Smooth muscle cell (in vitro differentiated cells): Measurements from ENCODE around the gene ASTN2. TPM values are rescaled to one million over a fixed set of nuclear protein-coding genes. Genes with fewer than 3 reads are reported as not detected.

ENCODE experiments used
- DNase-seq: peaks from one replicate; lab custom pipeline; 2025; ENCODE audit not compliant: unreplicated experiment; lab: John Stamatoyannopoulos, UW
- H2AFZ ChIP-seq: fragments of 200-600 bp; sonication (generic); 2 replicates; pipeline ENCODE4 v1.6.0; 2016; ENCODE audit warnings: antibody characterized with exemption, low read depth, mild to moderate bottlenecking
- H3F3A ChIP-seq: fragments of 200-600 bp; sonication (generic); 2 replicates; pipeline ENCODE4 v1.6.0; 2017; ENCODE audit warnings: antibody characterized with exemption, low read depth
- H3K27ac ChIP-seq: fragments of 200-600 bp; sonication (generic); 2 replicates; pipeline ENCODE4 v1.5.1; 2016; ENCODE audit warnings: low read depth, mild to moderate bottlenecking
- H3K27me3 ChIP-seq: fragments of 200-600 bp; sonication (generic); 2 replicates; pipeline ENCODE4 v1.6.1; 2016; ENCODE audit warnings: low read depth, mild to moderate bottlenecking
- H3K36me3 ChIP-seq: fragments of 200-600 bp; sonication (generic); 2 replicates; pipeline ENCODE4 v1.5.1; 2016; ENCODE audit warnings: low read depth
- H3K4me1 ChIP-seq: fragments of 200-600 bp; sonication (generic); 2 replicates; pipeline ENCODE4 v1.5.1; 2016; ENCODE audit warnings: low read depth
- H3K4me2 ChIP-seq: fragments of 200-600 bp; sonication (generic); 2 replicates; pipeline ENCODE4 v1.6.0; 2016; ENCODE audit warnings: mild to moderate bottlenecking
- H3K4me3 ChIP-seq: fragments of 200-600 bp; sonication (generic); 2 replicates; pipeline ENCODE4 v1.5.1; 2016; ENCODE audit warnings: mild to moderate bottlenecking
- H3K79me2 ChIP-seq: fragments of 200-600 bp; sonication (generic); 2 replicates; pipeline ENCODE4 v1.6.0; 2016; ENCODE audit warnings: low read depth, mild to moderate bottlenecking
- H3K9ac ChIP-seq: fragments of 200-600 bp; sonication (generic); 2 replicates; pipeline ENCODE4 v1.6.0; 2016; ENCODE audit warnings: low read depth
- H3K9me3 ChIP-seq: fragments of 200-600 bp; sonication (generic); replicated peaks from 2 replicates; pipeline ENCODE4 v1.5.1; 2016; ENCODE audit warnings: low read depth
- H4K20me1 ChIP-seq: fragments of 200-600 bp; sonication (generic); 2 replicates; pipeline ENCODE4 v1.6.0; 2016; ENCODE audit warnings: low read depth
- WGBS: methylation state at CpG from one replicate; pipeline ENCODE4 v1.1.7; 2016; ENCODE audit warnings: low lambda C conversion rate; 5-methylcytosine and 5-hydroxymethylcytosine counted together
- polyA plus RNA-seq: library from polyadenylated mRNA; unstranded; fragments of >200 nt; fragmentation: Nextera tagmentation; extraction: Ambion mirVana; gene quantifications from 2 replicates; pipeline ENCODE4 v1.2.1, GENCODE V29; 2016
- total RNA-seq: library from RNA; depleted of rRNA; stranded (reverse); fragments of >200 nt; gene quantifications from 2 replicates; pipeline ENCODE4 v1.2.3, GENCODE V29; 2014
- TF ChIP-seq, protein P1 (sequence below): fragments of 200-600 bp; sonication (generic); IDR thresholded peaks from 2 replicates; pipeline ENCODE4 v1.5.1; 2017; ENCODE audit warnings: borderline replicate concordance, mild to moderate bottlenecking, antibody characterized with exemption; ENCODE audit not compliant: insufficient read depth, poor library complexity, severe bottlenecking

ASTN2 gene
- total and polyA plus RNA-seq, 2 experiments from 2014 or later, result 6.5 to 6.7 TPM

GRCh38 chr9:116700279-116700678 is 714.6 kb downstream of the ASTN2 start:
- TF ChIP-seq, protein P1, sequence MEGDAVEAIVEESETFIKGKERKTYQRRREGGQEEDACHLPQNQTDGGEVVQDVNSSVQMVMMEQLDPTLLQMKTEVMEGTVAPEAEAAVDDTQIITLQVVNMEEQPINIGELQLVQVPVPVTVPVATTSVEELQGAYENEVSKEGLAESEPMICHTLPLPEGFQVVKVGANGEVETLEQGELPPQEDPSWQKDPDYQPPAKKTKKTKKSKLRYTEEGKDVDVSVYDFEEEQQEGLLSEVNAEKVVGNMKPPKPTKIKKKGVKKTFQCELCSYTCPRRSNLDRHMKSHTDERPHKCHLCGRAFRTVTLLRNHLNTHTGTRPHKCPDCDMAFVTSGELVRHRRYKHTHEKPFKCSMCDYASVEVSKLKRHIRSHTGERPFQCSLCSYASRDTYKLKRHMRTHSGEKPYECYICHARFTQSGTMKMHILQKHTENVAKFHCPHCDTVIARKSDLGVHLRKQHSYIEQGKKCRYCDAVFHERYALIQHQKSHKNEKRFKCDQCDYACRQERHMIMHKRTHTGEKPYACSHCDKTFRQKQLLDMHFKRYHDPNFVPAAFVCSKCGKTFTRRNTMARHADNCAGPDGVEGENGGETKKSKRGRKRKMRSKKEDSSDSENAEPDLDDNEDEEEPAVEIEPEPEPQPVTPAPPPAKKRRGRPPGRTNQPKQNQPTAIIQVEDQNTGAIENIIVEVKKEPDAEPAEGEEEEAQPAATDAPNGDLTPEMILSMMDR, result no peak
- Histone ChIP-seq H3K4me3 (no peak overlapping the region), H3K36me3 (peaks cover 11% of the 10 kb centered on the region), H4K20me1 (peaks cover 90% of the 10 kb centered on the region), H2AFZ (no peak overlapping the region), H3K9me3 (no peaks in the 10 kb centered on the region), H3K4me1 (no peaks in the 10 kb centered on the region), H3K79me2 (peaks cover 25% of the 10 kb centered on the region), H3K9ac (no peak overlapping the region), H3K4me2 (no peak overlapping the region), H3F3A (peaks cover 8% of the 10 kb centered on the region), H3K27ac (no peak overlapping the region), H3K27me3 (no peaks in the 10 kb centered on the region)
- 100% methylated on average over 1 of the region's 1 CpG for WGBS
- DNase-seq, result no peak

DNA sequence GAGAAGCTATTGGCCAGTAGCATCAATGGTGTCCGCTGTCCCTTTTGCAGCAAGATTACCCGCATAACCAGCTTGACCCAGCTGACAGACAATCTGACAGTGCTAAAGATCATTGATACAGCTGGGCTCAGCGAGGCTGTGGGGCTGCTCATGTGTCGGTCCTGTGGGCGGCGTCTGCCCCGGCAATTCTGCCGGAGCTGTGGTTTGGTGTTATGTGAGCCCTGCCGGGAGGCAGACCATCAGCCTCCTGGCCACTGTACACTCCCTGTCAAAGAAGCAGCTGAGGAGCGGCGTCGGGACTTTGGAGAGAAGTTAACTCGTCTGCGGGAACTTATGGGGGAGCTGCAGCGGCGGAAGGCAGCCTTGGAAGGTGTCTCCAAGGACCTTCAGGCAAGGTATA is 717.0 kb downstream of the ASTN2 start:
- peaks cover 7% of the 10 kb centered on the region for H3F3A ChIP-seq
- no peaks in the 10 kb centered on the region for H3K4me1 ChIP-seq
- TF ChIP-seq, protein P1, result no peak
- no peak for DNase-seq
- no peak overlapping the region for H3K27ac ChIP-seq
- no peaks in the 10 kb centered on the region for H3K27me3 ChIP-seq
- H3K9me3 ChIP-seq, result no peaks in the 10 kb centered on the region
- no peak overlapping the region for H3K4me2 ChIP-seq
- WGBS, result 94% methylated on average over 16 of the region's 16 CpGs
- H3K9ac ChIP-seq, result no peak overlapping the region
- H2AFZ ChIP-seq, result no peak overlapping the region
- H3K36me3 ChIP-seq, result peaks cover 11% of the 10 kb centered on the region
- no peak overlapping the region for H3K4me3 ChIP-seq
- peaks cover 96% of the 10 kb centered on the region for H4K20me1 ChIP-seq
- peaks cover 41% of the 10 kb centered on the region for H3K79me2 ChIP-seq

- H3K27me3 ChIP-seq, result no peaks in the 10 kb centered on the region
- WGBS, result 42% methylated on average over 1 of the region's 1 CpG
- H3K9me3 ChIP-seq, result no peaks in the 10 kb centered on the region
- H3K4me3 ChIP-seq, result no peak overlapping the region
- H3K4me2 ChIP-seq, result no peak overlapping the region
- H4K20me1 ChIP-seq, result peaks cover 96% of the 10 kb centered on the region
- H3K9ac ChIP-seq, result no peak overlapping the region
- H2AFZ ChIP-seq, result no peak overlapping the region
- TF ChIP-seq, protein P1, result no peak
- peaks cover 46% of the 10 kb centered on the region for H3K79me2 ChIP-seq
- peaks cover 7% of the 10 kb centered on the region for H3F3A ChIP-seq
- DNase-seq, result no peak
- H3K36me3 ChIP-seq, result peaks cover 11% of the 10 kb centered on the region
- no peaks in the 10 kb centered on the region for H3K4me1 ChIP-seq
- H3K27ac ChIP-seq, result peak overlapping the region; percentile 6
Observed at GRCh38 chr9:116697362-116697761, 717.5 kb downstream of the ASTN2 start.

- 66% methylated on average over 3 of the region's 3 CpGs for WGBS
- Histone ChIP-seq H3K9me3 (no peaks in the 10 kb centered on the region), H3K27me3 (no peaks in the 10 kb centered on the region), H3K4me1 (no peaks in the 10 kb centered on the region), H3K4me3 (no peak overlapping the region), H4K20me1 (peaks cover 96% of the 10 kb centered on the region), H3K27ac (no peak overlapping the region), H2AFZ (no peak overlapping the region), H3K9ac (no peak overlapping the region), H3K79me2 (peaks cover 63% of the 10 kb centered on the region), H3K36me3 (peaks cover 11% of the 10 kb centered on the region), H3K4me2 (peak overlapping the region; percentile 5), H3F3A (peaks cover 7% of the 10 kb centered on the region)
- no peak for DNase-seq
- TF ChIP-seq, protein P1, result no peak
Observed at GRCh38 chr9:116695438-116695837, 719.4 kb downstream of the ASTN2 start.
